Lung (tissue), 12 donors: Measurements from ENCODE around the gene CAND2. TPM values are rescaled to one million over a fixed set of nuclear protein-coding genes. Genes with fewer than 3 reads are reported as not detected.
"Not testable (repeated sequence)": the region's sequence is repeated elsewhere in the genome, so short reads cannot be mapped to it uniquely, and the experiment has no call there.

ENCODE experiments used
- ATAC-seq: fragments of 200-7000 bp; cut with Tn5 transposase; one replicate; pipeline ENCODE4 v1.9.1; 2020; ENCODE audit warnings: moderate number of reproducible peaks; ENCODE audit not compliant: insufficient read depth, low FRiP score
- DNase-seq, 3 donors: peaks; one replicate each; pipeline ENCODE4 v3.0.0-alpha.2; 2013 to 2017
- H3K27ac ChIP-seq, 2 donors: one replicate each; pipeline ENCODE4 v1.5.1; 2013; ENCODE audit warnings: mild to moderate bottlenecking in 2 of 2, moderate library complexity in 2 of 2, control low read depth in 1 of 2, inconsistent platforms in 1 of 2, low read depth in 1 of 2, low read length in 1 of 2
- H3K27me3 ChIP-seq, 3 donors: one replicate each; pipeline ENCODE4 v1.5.1; 2013; ENCODE audit warnings: low read length in 2 of 3; ENCODE audit not compliant: control insufficient read depth in 3 of 3, insufficient read depth in 3 of 3
- H3K36me3 ChIP-seq, 4 donors: one replicate each; pipeline ENCODE4 v1.5.1; 2013; ENCODE audit warnings: low read length in 4 of 4, mild to moderate bottlenecking in 1 of 4, moderate library complexity in 1 of 4; ENCODE audit not compliant: control insufficient read depth in 4 of 4, insufficient read depth in 4 of 4
- H3K4me1 ChIP-seq, 5 donors: one replicate each; pipeline ENCODE4 v1.5.1; 2013; ENCODE audit warnings: low read length in 5 of 5, mild to moderate bottlenecking in 2 of 5, moderate library complexity in 1 of 5; ENCODE audit not compliant: control insufficient read depth in 5 of 5, insufficient read depth in 5 of 5
- H3K4me3 ChIP-seq: one replicate; pipeline ENCODE4 v1.5.1; 2013; ENCODE audit warnings: mild to moderate bottlenecking, control low read depth, moderate library complexity
- H3K9ac ChIP-seq, 2 donors: one replicate each; pipeline ENCODE4 v1.5.1; 2013; ENCODE audit warnings: low read length in 2 of 2, control low read depth in 1 of 2; ENCODE audit not compliant: insufficient read depth in 1 of 2
- H3K9me3 ChIP-seq, 4 donors: one replicate each; pipeline ENCODE4 v1.5.1; 2013; ENCODE audit warnings: low read length in 3 of 4, mild to moderate bottlenecking in 1 of 4, moderate library complexity in 1 of 4; ENCODE audit not compliant: control insufficient read depth in 4 of 4, insufficient read depth in 3 of 4
- WGBS, 2 donors: extraction: QIAGEN DNeasy Blood & Tissue Kit; methylation state at CpG; one replicate each; pipeline ENCODE4 v1.1.7; 2013; 5-methylcytosine and 5-hydroxymethylcytosine counted together
- polyA plus RNA-seq, 2 donors: library from polyadenylated mRNA; stranded (reverse); fragments of 200-250 nt; gene quantifications; one replicate each; pipeline ENCODE4 v1.2.1, GENCODE V29; 2013
- total RNA-seq, 2 donors: library from RNA; depleted of rRNA in 1 of 2; stranded (reverse); fragments of >200 nt in 1 of 2; gene quantifications; one replicate each; pipeline ENCODE4 v1.2.1, GENCODE V29; 2014 to 2021
- TF ChIP-seq, protein P1 (sequence below): IDR thresholded peaks from 2 replicates; pipeline ENCODE4 v1.5.1; 2012; ENCODE audit warnings: mild to moderate bottlenecking; ENCODE audit errors: control extremely low read depth, extremely low read depth
- donor health status: control.
- donor health status: control.
- donor health status: Bipolar disorder and iron deficiency.
- donor health status: healthy.
- donor health status: DM: yes; HTN: yes; CAD: no.

CAND2 gene
- total and polyA plus RNA-seq, 4 donors, result 1.0 to 5.9 (median 3.6) TPM

- Histone ChIP-seq H3K9me3 (no peaks in the 10 kb centered on the region), H3K27ac (no peak overlapping the region), H3K4me3 (no peak overlapping the region), H3K27me3 (no peaks in the 10 kb centered on the region), H3K36me3 (peaks cover 11 to 13% (median 12%) of the 10 kb centered on the region in 4 donors), H3K9ac (no peak overlapping the region), H3K4me1 (peaks cover 0 to 19% (median 8%) of the 10 kb centered on the region in 5 donors)
- TF ChIP-seq, protein P1, sequence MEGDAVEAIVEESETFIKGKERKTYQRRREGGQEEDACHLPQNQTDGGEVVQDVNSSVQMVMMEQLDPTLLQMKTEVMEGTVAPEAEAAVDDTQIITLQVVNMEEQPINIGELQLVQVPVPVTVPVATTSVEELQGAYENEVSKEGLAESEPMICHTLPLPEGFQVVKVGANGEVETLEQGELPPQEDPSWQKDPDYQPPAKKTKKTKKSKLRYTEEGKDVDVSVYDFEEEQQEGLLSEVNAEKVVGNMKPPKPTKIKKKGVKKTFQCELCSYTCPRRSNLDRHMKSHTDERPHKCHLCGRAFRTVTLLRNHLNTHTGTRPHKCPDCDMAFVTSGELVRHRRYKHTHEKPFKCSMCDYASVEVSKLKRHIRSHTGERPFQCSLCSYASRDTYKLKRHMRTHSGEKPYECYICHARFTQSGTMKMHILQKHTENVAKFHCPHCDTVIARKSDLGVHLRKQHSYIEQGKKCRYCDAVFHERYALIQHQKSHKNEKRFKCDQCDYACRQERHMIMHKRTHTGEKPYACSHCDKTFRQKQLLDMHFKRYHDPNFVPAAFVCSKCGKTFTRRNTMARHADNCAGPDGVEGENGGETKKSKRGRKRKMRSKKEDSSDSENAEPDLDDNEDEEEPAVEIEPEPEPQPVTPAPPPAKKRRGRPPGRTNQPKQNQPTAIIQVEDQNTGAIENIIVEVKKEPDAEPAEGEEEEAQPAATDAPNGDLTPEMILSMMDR, result no peak
- ATAC-seq, result no peak
- WGBS, 2 donors, result 96 to 98% methylated on average over 4 of the region's 4 CpGs
- no peak for DNase-seq
Observed at GRCh38 chr3:12842469-12842868, 46.0 kb downstream of the CAND2 start.

- ATAC-seq (no peak), DNase-seq (no peak)
- H3K9ac ChIP-seq, result no peak overlapping the region
- no peaks in the 10 kb centered on the region for H3K27me3 ChIP-seq
- no peaks in the 10 kb centered on the region for H3K4me1 ChIP-seq
- H3K36me3 ChIP-seq, result no peaks in the 10 kb centered on the region
- H3K27ac ChIP-seq, result no peak overlapping the region
- WGBS, 2 donors, result 32 to 37% methylated on average over 1 of the region's 1 CpG
- TF ChIP-seq, protein P1, result no peak
- H3K9me3 ChIP-seq, result no peaks in the 10 kb centered on the region
- no peak overlapping the region for H3K4me3 ChIP-seq
Observed at GRCh38 chr3:12845811-12846210, 49.3 kb downstream of the CAND2 start.

- Histone ChIP-seq H3K36me3 (no peaks in the 10 kb centered on the region), H3K4me3 (no peak overlapping the region), H3K27ac (no peak overlapping the region), H3K9me3 (peaks cover 0 to 2% (median 0%) of the 10 kb centered on the region in 4 donors), H3K9ac (no peak overlapping the region), H3K4me1 (no peaks in the 10 kb centered on the region), H3K27me3 (no peaks in the 10 kb centered on the region)
- TF ChIP-seq, protein P1, result no peak
- DNase-seq (no peak), ATAC-seq (no peak)
- WGBS, 2 donors, result 84 to 89% methylated on average over 3 of the region's 3 CpGs
Observed at GRCh38 chr3:12852201-12852600, 55.7 kb downstream of the CAND2 start.

DNA sequence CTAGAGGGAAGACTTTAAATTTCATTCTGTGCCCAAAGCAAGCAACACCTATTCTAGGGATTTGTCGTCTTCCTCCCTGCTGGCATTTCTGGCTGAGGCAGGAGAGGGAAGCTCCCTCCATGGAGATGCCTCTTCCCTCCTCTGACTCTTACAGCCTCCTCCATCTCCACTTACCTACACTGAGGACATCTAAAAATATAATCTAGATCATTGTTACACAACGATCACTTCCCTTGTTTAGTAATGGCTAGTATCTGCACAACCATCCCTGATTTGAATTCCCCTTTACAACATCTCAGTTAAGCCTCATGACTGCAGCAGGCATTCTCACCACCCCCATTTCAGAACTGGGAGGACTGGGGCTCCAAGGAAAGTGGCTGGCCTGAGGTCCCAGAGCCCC is 57.4 kb downstream of the CAND2 start:
- not testable (repeated sequence) for H3K9ac ChIP-seq, H3K9me3 ChIP-seq, ATAC-seq, H3K36me3 ChIP-seq, DNase-seq, H3K4me1 ChIP-seq, H3K27me3 ChIP-seq, H3K27ac ChIP-seq, H3K4me3 ChIP-seq
- 51 to 60% methylated on average over 2 of the region's 2 CpGs for WGBS, 2 donors
